Measurements from ENCODE around the gene RIMBP2.

- TF ChIP-seq CTCF (conservative IDR thresholded peaks at IDR 0.05; ENCODE audit: low read depth, low read length), result no peak
- no peak for TF ChIP-seq EZH2 (IDR thresholded peaks at IDR 0.05; ENCODE audit: borderline replicate concordance, low read depth, low read length, poor library complexity, severe bottlenecking)
These were observed 254.7 kb downstream of the RIMBP2 start for GRCh38 chr12:130461447-130461815.
